Measurements from ENCODE around the gene HDHD5.

DNA sequence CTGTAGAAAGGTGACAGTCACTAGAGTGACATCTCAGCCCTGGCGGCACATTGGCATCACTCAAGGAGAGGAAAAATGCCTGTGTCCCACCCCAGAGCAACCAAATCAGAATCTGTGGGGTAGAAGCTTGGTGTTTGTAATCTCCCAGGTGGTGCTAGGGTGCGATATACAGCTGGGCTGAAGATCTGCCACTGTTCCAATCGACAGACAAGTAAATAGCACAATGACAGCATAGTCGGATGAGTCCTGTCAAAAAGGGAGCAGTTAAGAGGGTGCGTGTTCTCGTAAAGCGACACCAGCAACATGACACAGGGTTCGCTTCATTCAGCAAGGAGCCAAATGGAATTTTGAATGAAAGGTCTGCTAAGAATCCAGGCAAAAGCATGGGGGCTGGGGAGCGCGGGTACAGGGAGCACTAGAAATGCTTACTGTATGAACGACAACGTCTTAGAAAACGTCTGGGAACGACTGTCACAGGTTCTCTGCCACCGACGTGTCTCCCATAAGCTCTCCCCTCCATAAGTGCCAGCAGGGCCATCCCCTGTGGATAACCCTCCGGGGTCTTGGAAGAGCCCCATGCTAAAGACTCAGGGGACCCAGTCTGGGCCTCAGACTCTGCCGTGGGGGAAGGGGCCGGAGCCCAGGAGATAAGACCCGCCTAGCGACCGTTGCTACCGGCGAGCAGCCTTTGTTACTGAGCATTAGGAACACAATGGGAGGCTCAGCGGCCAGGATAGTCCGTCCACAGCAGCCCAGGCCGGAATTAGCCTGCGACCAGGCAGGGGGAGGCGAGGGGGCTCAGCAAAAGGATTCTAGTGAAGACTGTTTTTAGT is 39.3 kb upstream of the HDHD5 start:
- no peak for TF ChIP-seq POLR2A (IDR thresholded peaks at IDR 0.05)
- TF ChIP-seq, protein P1, sequence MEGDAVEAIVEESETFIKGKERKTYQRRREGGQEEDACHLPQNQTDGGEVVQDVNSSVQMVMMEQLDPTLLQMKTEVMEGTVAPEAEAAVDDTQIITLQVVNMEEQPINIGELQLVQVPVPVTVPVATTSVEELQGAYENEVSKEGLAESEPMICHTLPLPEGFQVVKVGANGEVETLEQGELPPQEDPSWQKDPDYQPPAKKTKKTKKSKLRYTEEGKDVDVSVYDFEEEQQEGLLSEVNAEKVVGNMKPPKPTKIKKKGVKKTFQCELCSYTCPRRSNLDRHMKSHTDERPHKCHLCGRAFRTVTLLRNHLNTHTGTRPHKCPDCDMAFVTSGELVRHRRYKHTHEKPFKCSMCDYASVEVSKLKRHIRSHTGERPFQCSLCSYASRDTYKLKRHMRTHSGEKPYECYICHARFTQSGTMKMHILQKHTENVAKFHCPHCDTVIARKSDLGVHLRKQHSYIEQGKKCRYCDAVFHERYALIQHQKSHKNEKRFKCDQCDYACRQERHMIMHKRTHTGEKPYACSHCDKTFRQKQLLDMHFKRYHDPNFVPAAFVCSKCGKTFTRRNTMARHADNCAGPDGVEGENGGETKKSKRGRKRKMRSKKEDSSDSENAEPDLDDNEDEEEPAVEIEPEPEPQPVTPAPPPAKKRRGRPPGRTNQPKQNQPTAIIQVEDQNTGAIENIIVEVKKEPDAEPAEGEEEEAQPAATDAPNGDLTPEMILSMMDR (IDR thresholded peaks at IDR 0.05 in 8 of 11, conservative IDR thresholded peaks at IDR 0.05 in 3 of 11): no peak
